ENCODE measurements around the gene SERPINE3.

Gene SERPINE3

DNA sequence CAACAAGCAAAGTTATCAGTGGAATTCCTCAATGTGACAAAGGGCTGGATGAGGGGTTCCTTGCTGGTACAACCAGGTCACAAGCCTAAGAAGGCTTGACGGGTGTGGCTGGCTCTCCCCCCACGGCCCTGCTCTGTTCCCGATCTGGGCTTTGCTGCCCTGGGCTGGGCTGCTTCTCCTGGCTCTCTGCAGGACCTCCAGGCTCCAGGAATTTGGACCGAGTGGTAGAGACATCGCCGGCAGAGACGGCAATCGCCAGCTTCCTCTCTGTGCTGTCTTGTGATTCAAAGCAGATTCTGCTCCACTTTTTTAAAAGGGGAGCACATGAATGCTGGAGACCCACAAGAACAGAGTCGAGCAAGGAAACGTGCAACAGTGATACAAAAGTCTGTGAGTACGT lies at the start of gene SERPINE3:
SERPINE3 (plus strand) TSS at position 338 of the 400 bp plus-strand sequence. CDS start 1,401 bp downstream, outside the sequence.
- no peaks in the 10 kb centered on the region for H3K9me3 ChIP-seq (ENCODE audit: insufficient read depth, low read length)
- no peaks in the 10 kb centered on the region for H3K36me3 ChIP-seq (ENCODE audit: insufficient read depth, insufficient read length, low read length)
- H3K27me3 ChIP-seq (ENCODE audit: insufficient read depth, insufficient read length): no peaks in the 10 kb centered on the region
- TF ChIP-seq ZNF274 (IDR thresholded peaks at IDR 0.05; ENCODE audit: low read depth, low read length) (no peak), YY1 (IDR thresholded peaks at IDR 0.05; ENCODE audit: insufficient read depth, insufficient read length) (no peak), SUZ12 (IDR thresholded peaks at IDR 0.05; ENCODE audit: extremely low read depth, insufficient read depth, insufficient read length) (no peak)
- H3K4me1 ChIP-seq (ENCODE audit: insufficient read depth, insufficient read length): no peaks in the 10 kb centered on the region
- no peak within 1 kb of the TSS for H3K4me3 ChIP-seq (ENCODE audit: insufficient read length, low read depth)
- no peak within 1 kb of the TSS for H3K9ac ChIP-seq (ENCODE audit: insufficient read length, low read depth)
- no peak for DNase-seq (ENCODE audit: low read depth, low spot score)

- Histone ChIP-seq H3K9me3 (ENCODE audit: insufficient read depth, low read length) (no peaks in the 10 kb centered on the region), H3K36me3 (ENCODE audit: insufficient read depth, insufficient read length, low read length) (no peaks in the 10 kb centered on the region), H3K27me3 (ENCODE audit: insufficient read depth, insufficient read length) (no peaks in the 10 kb centered on the region), H3K4me1 (ENCODE audit: insufficient read depth, insufficient read length) (no peaks in the 10 kb centered on the region), H3K9ac (ENCODE audit: insufficient read length, low read depth) (no peak overlapping the region), H3K4me3 (ENCODE audit: insufficient read length, low read depth) (no peak overlapping the region)
- DNase-seq (ENCODE audit: low read depth, low spot score): no peak
- TF ChIP-seq SUZ12 (IDR thresholded peaks at IDR 0.05; ENCODE audit: extremely low read depth, insufficient read depth, insufficient read length) (no peak), YY1 (IDR thresholded peaks at IDR 0.05; ENCODE audit: insufficient read depth, insufficient read length) (no peak), ZNF274 (IDR thresholded peaks at IDR 0.05; ENCODE audit: low read depth, low read length) (no peak)
Observed at GRCh38 chr13:51291341-51291740, 48.1 kb upstream of the SERPINE3 start.

- H3K9me3 ChIP-seq (ENCODE audit: insufficient read depth, low read length): no peaks in the 10 kb centered on the region
- no peaks in the 10 kb centered on the region for H3K36me3 ChIP-seq (ENCODE audit: insufficient read depth, insufficient read length, low read length)
- no peaks in the 10 kb centered on the region for H3K27me3 ChIP-seq (ENCODE audit: insufficient read depth, insufficient read length)
- DNase-seq (ENCODE audit: low read depth, low spot score): no peak
- TF ChIP-seq ZNF274 (IDR thresholded peaks at IDR 0.05; ENCODE audit: low read depth, low read length) (no peak), SUZ12 (IDR thresholded peaks at IDR 0.05; ENCODE audit: extremely low read depth, insufficient read depth, insufficient read length) (no peak), YY1 (IDR thresholded peaks at IDR 0.05; ENCODE audit: insufficient read depth, insufficient read length) (no peak)
- no peak overlapping the region for H3K4me3 ChIP-seq (ENCODE audit: insufficient read length, low read depth)
- H3K4me1 ChIP-seq (ENCODE audit: insufficient read depth, insufficient read length): no peaks in the 10 kb centered on the region
- no peak overlapping the region for H3K9ac ChIP-seq (ENCODE audit: insufficient read length, low read depth)
Observed at GRCh38 chr13:51292000-51292565, 47.4 kb upstream of the SERPINE3 start.

DNA sequence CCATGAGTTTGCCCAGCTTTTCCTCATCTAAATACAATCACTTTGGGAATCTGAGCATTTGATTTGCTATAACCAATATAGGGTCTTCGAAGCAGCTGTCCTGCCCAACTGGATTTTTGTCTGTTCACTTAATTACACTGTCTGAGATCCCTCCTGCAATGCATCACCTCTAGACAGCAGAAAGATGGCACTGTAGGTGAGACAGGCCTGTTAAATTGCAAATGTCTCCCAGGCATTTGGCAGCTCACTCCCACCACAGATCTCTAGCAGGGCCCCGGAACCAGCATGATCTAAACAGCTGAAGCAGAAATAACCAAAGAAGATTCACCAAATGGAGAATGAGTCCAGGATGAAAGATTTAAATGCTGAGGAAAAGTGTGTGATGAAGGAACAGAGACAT lies 41.9 kb upstream of the SERPINE3 start:
- no peak overlapping the region for H3K4me3 ChIP-seq (ENCODE audit: insufficient read length, low read depth)
- DNase-seq (ENCODE audit: low read depth, low spot score): no peak
- H3K36me3 ChIP-seq (ENCODE audit: insufficient read depth, insufficient read length, low read length): no peaks in the 10 kb centered on the region
- TF ChIP-seq ZNF274 (IDR thresholded peaks at IDR 0.05; ENCODE audit: low read depth, low read length) (no peak), YY1 (IDR thresholded peaks at IDR 0.05; ENCODE audit: insufficient read depth, insufficient read length) (no peak), SUZ12 (IDR thresholded peaks at IDR 0.05; ENCODE audit: extremely low read depth, insufficient read depth, insufficient read length) (no peak)
- no peak overlapping the region for H3K9ac ChIP-seq (ENCODE audit: insufficient read length, low read depth)
- H3K9me3 ChIP-seq (ENCODE audit: insufficient read depth, low read length): no peaks in the 10 kb centered on the region
- peaks cover 2% of the 10 kb centered on the region for H3K4me1 ChIP-seq (ENCODE audit: insufficient read depth, insufficient read length)
- H3K27me3 ChIP-seq (ENCODE audit: insufficient read depth, insufficient read length): no peaks in the 10 kb centered on the region

DNA sequence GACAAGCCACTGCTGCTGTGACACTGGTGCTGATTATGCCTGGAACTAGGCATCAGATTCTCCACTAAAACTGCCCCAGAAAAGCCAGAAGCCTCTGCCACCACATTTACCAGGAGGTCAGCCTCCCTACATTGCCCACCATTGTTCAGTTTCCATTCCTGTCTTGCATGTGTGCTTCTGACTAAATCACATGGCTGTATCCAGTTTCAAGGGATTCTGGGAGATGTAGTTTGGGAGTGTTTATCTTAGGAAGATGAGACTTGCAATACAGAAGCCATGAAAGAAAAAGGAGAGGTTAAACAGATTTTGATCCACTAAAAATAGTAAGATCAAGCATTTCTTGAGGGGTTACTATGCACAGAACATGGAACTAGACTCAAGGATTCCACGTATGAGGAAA lies 40.7 kb upstream of the SERPINE3 start:
- no peak for TF ChIP-seq YY1 (IDR thresholded peaks at IDR 0.05; ENCODE audit: insufficient read depth, insufficient read length)
- no peak for TF ChIP-seq SUZ12 (IDR thresholded peaks at IDR 0.05; ENCODE audit: extremely low read depth, insufficient read depth, insufficient read length)
- TF ChIP-seq ZNF274 (IDR thresholded peaks at IDR 0.05; ENCODE audit: low read depth, low read length): no peak
- Histone ChIP-seq H3K9ac (ENCODE audit: insufficient read length, low read depth) (no peak overlapping the region), H3K4me1 (ENCODE audit: insufficient read depth, insufficient read length) (peaks cover 3% of the 10 kb centered on the region), H3K27me3 (ENCODE audit: insufficient read depth, insufficient read length) (no peaks in the 10 kb centered on the region), H3K4me3 (ENCODE audit: insufficient read length, low read depth) (no peak overlapping the region), H3K36me3 (ENCODE audit: insufficient read depth, insufficient read length, low read length) (no peaks in the 10 kb centered on the region), H3K9me3 (ENCODE audit: insufficient read depth, low read length) (no peaks in the 10 kb centered on the region)
- no peak for DNase-seq (ENCODE audit: low read depth, low spot score)

DNA sequence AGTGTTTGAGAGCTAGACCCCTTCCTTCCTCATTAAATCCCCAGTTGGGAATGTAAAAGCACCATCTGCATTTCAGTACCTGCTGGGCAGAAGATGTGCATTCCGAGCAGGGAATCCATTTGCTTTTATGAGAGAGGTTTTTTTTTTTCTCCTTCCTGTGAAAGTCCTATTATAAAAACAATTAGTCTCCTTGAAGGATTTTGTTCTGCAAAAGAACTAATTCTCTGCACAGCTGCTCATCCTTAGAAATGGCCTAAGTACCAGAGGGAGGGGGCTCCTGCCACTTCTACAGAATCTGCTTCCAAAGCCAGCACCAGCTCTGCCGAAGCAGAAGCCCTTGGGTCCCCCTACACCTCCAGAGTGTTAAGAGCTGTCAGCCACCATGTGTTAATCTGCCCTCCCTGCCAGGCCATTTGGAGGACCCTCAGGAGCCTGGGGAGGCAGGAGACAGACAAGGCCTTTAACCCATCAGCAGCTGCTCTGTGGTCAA lies 36.4 kb upstream of the SERPINE3 start:
- Histone ChIP-seq H3K9me3 (ENCODE audit: insufficient read depth, low read length) (no peaks in the 10 kb centered on the region), H3K36me3 (ENCODE audit: insufficient read depth, insufficient read length, low read length) (no peaks in the 10 kb centered on the region), H3K27me3 (ENCODE audit: insufficient read depth, insufficient read length) (no peaks in the 10 kb centered on the region), H3K4me3 (ENCODE audit: insufficient read length, low read depth) (no peak overlapping the region), H3K9ac (ENCODE audit: insufficient read length, low read depth) (no peak overlapping the region), H3K4me1 (ENCODE audit: insufficient read depth, insufficient read length) (peaks cover 3% of the 10 kb centered on the region)
- no peak for TF ChIP-seq YY1 (IDR thresholded peaks at IDR 0.05; ENCODE audit: insufficient read depth, insufficient read length)
- no peak for TF ChIP-seq ZNF274 (IDR thresholded peaks at IDR 0.05; ENCODE audit: low read depth, low read length)
- TF ChIP-seq SUZ12 (IDR thresholded peaks at IDR 0.05; ENCODE audit: extremely low read depth, insufficient read depth, insufficient read length): no peak
- peak; percentile 81 for DNase-seq (ENCODE audit: low read depth, low spot score)

DNA sequence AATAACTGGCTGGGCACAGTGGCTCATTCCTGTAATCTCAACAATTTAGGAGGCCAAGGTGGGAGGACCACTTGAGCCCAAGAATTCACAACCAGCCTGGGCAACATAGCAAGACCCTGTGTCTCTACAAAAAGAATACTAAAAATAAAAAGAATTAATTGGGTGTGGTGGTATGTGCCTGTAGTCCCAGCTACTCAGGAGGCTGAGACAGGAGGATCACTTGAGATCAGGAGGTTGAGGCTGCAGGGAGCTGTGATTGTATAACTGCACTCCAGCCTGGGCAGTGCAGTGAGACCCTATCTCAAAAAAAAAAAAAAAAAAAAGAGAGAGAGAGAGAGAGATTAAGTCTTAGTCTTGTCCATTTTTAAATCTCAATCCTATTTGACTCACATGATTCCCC lies 35.6 kb upstream of the SERPINE3 start:
- DNase-seq (ENCODE audit: low read depth, low spot score): no peak
- Histone ChIP-seq H3K9me3 (ENCODE audit: insufficient read depth, low read length) (no peaks in the 10 kb centered on the region), H3K27me3 (ENCODE audit: insufficient read depth, insufficient read length) (no peaks in the 10 kb centered on the region), H3K36me3 (ENCODE audit: insufficient read depth, insufficient read length, low read length) (no peaks in the 10 kb centered on the region), H3K9ac (ENCODE audit: insufficient read length, low read depth) (no peak overlapping the region), H3K4me3 (ENCODE audit: insufficient read length, low read depth) (no peak overlapping the region), H3K4me1 (ENCODE audit: insufficient read depth, insufficient read length) (peaks cover 3% of the 10 kb centered on the region)
- TF ChIP-seq SUZ12 (IDR thresholded peaks at IDR 0.05; ENCODE audit: extremely low read depth, insufficient read depth, insufficient read length): no peak
- TF ChIP-seq ZNF274 (IDR thresholded peaks at IDR 0.05; ENCODE audit: low read depth, low read length): no peak
- no peak for TF ChIP-seq YY1 (IDR thresholded peaks at IDR 0.05; ENCODE audit: insufficient read depth, insufficient read length)
